Loucy (cell line): ENCODE measurements around the gene ITGB1.

Experiments
- H2AFZ ChIP-seq: fragments of 200-600 bp; sonication (generic); 2 replicates; pipeline ENCODE4 v1.6.0; 2016; ENCODE audit warnings: antibody characterized with exemption, mild to moderate bottlenecking, low read length, moderate library complexity
- H3F3A ChIP-seq: fragments of 200-600 bp; 2 replicates; pipeline ENCODE4 v1.6.0; 2016; ENCODE audit warnings: antibody characterized with exemption, low read depth, mild to moderate bottlenecking
- H3K27me3 ChIP-seq: fragments of 200-600 bp; sonication (generic); 2 replicates; pipeline ENCODE4 v1.6.1; 2014; ENCODE audit warnings: low read length, mild to moderate bottlenecking; ENCODE audit not compliant: insufficient read depth, poor library complexity, severe bottlenecking
- H3K36me3 ChIP-seq: fragments of 200-600 bp; sonication (generic); 2 replicates; pipeline ENCODE4 v1.6.1; 2016; ENCODE audit warnings: low read length; ENCODE audit not compliant: insufficient read depth
- H3K4me1 ChIP-seq: fragments of 200-600 bp; sonication (generic); 2 replicates; pipeline ENCODE4 v1.5.1; 2014; ENCODE audit warnings: low read length, mild to moderate bottlenecking; ENCODE audit not compliant: insufficient read depth, poor library complexity, severe bottlenecking
- H3K4me2 ChIP-seq: fragments of 200-600 bp; sonication (generic); 2 replicates; pipeline ENCODE4 v1.6.0; 2014; ENCODE audit warnings: antibody characterized with exemption, low read length, low read depth, mild to moderate bottlenecking; ENCODE audit not compliant: poor library complexity, severe bottlenecking
- H3K4me3 ChIP-seq: fragments of 200-600 bp; sonication (generic); 2 replicates; pipeline ENCODE4 v1.5.1; 2014; ENCODE audit warnings: low read length, mild to moderate bottlenecking, mixed read lengths; ENCODE audit not compliant: poor library complexity, severe bottlenecking
- H3K79me2 ChIP-seq: fragments of 200-600 bp; sonication (generic); 2 replicates; pipeline ENCODE4 v1.6.1; 2014; ENCODE audit warnings: low read length; ENCODE audit not compliant: insufficient read depth
- H3K9ac ChIP-seq: fragments of 200-600 bp; sonication (generic); 2 replicates; pipeline ENCODE4 v1.6.0; 2014; ENCODE audit warnings: mild to moderate bottlenecking, low read depth, low read length, moderate library complexity; ENCODE audit not compliant: poor library complexity, severe bottlenecking
- H3K9me2 ChIP-seq: fragments of 200-600 bp; sonication (generic); replicated peaks from 2 replicates; pipeline ENCODE4 v1.6.1; 2016; ENCODE audit warnings: low read depth, low read length, mixed read lengths
- H3K9me3 ChIP-seq: fragments of 200-600 bp; sonication (generic); 2 replicates; pipeline ENCODE4 v1.6.1; 2014; ENCODE audit warnings: mild to moderate bottlenecking, antibody characterized with exemption, low read length, low read depth; ENCODE audit not compliant: insufficient read depth
- H4K20me1 ChIP-seq: fragments of 200-600 bp; sonication (generic); 2 replicates; pipeline ENCODE4 v1.6.0; 2014; ENCODE audit warnings: antibody characterized with exemption, low read length, mild to moderate bottlenecking; ENCODE audit not compliant: insufficient read depth, poor library complexity, severe bottlenecking
- CTCF ChIP-seq: fragments of 200-600 bp; sonication (generic); conservative IDR thresholded peaks from 2 replicates; pipeline ENCODE4 v1.5.1; 2014; ENCODE audit warnings: mild to moderate bottlenecking, antibody characterized with exemption, low read length
- EZH2phosphoT487 ChIP-seq: fragments of 200-600 bp; IDR thresholded peaks from 2 replicates; pipeline ENCODE4 v1.6.1; 2018; ENCODE audit warnings: antibody characterized with exemption, mild to moderate bottlenecking, moderate library complexity, borderline replicate concordance

The ITGB1 gene

DNA sequence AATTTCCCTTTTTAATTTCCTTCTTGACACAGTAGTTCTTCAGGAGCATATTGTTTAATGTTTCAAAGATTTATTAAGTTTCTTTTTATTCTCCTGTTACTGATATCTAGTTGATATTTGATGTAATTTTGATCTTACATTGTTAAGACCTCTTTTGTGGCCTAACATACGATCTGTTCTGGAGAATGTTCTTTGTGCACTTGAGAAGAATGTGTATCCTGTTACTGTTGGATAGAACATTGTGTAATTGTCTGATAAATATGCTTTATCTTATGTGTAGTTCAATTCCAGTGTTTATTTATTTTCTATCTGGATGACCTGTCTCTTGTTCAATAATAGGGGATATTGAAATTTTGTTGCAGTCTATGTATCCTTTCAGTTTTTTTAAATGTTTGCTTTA is 106.7 kb downstream of the ITGB1 start:
- Histone ChIP-seq H3K4me3 (no peak overlapping the region), H3K9me2 (no peaks in the 10 kb centered on the region), H3K79me2 (no peaks in the 10 kb centered on the region), H4K20me1 (no peaks in the 10 kb centered on the region), H3K9ac (no peak overlapping the region), H3F3A (no peaks in the 10 kb centered on the region), H3K4me1 (no peaks in the 10 kb centered on the region), H3K4me2 (no peak overlapping the region), H3K9me3 (no peaks in the 10 kb centered on the region), H3K27me3 (no peaks in the 10 kb centered on the region), H3K36me3 (no peaks in the 10 kb centered on the region), H2AFZ (no peak overlapping the region; the same call in 1 of the 2 replicates)
- TF ChIP-seq CTCF (no peak), EZH2phosphoT487 (no peak)
